HFF-Myc (cell line): ENCODE data around the gene TPSD1.

Experiments
- DNase-seq: peaks from one replicate; pipeline ENCODE4 v3.0.0-alpha.2; 2011; ENCODE audit warnings: low read depth; ENCODE audit errors: extremely low read depth
- H3K4me3 ChIP-seq: replicated peaks from 2 replicates; pipeline ENCODE4 v1.5.1; 2011; ENCODE audit warnings: low read depth, mild to moderate bottlenecking, control low read depth, low read length
- TF ChIP-seq, protein P1 (sequence below): IDR thresholded peaks from 2 replicates; pipeline ENCODE4 v1.5.1; 2012; ENCODE audit warnings: mild to moderate bottlenecking, low read depth, low read length, control low read depth; ENCODE audit errors: missing control alignments

The TPSD1 gene

DNA sequence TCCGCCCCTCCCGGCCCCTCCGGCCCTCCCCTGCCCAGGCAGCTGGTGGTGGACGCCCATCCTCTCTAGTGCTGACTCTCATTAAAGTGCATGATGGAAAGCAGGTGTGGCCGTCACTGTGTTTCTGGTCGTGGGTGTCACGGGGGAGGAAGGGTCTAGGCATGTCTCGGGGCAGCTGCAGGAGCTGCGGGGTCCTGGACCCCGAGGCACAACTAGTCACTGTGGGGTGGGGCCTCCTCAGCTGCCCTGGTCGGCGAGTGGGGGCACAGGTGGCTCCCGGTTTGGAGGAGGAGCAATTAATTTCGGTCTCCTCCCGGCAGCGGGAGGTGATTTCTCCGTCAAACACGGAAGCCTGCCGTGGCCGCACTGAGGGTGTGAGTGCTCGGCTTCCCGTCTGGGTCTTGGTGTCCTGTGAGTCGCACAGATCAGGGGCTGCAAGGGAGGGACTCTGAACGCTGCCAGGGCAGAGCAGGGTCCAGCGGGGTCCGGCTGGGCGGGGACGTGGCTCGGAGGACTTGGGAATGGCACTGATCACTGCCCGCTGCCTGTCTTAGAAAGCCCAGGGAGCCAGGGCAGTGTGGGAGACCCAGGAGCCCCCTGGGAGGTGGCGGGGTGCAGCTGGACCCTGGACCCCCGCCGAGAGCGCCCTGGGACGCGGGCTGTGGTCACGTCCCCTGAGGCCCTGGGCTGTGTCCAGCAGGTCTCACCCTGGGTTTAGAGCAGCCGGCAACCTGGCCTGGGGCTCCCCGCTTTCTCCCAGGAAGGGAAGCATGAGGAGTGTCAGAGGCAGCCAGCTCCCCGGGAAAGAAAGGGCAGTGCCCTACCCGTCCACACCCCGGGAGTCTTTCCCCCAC is 3.3 kb downstream of the TPSD1 start:
- TF ChIP-seq, protein P1, sequence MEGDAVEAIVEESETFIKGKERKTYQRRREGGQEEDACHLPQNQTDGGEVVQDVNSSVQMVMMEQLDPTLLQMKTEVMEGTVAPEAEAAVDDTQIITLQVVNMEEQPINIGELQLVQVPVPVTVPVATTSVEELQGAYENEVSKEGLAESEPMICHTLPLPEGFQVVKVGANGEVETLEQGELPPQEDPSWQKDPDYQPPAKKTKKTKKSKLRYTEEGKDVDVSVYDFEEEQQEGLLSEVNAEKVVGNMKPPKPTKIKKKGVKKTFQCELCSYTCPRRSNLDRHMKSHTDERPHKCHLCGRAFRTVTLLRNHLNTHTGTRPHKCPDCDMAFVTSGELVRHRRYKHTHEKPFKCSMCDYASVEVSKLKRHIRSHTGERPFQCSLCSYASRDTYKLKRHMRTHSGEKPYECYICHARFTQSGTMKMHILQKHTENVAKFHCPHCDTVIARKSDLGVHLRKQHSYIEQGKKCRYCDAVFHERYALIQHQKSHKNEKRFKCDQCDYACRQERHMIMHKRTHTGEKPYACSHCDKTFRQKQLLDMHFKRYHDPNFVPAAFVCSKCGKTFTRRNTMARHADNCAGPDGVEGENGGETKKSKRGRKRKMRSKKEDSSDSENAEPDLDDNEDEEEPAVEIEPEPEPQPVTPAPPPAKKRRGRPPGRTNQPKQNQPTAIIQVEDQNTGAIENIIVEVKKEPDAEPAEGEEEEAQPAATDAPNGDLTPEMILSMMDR = no peak
- no peak for DNase-seq
- H3K4me3 ChIP-seq = no peak overlapping the region

DNA sequence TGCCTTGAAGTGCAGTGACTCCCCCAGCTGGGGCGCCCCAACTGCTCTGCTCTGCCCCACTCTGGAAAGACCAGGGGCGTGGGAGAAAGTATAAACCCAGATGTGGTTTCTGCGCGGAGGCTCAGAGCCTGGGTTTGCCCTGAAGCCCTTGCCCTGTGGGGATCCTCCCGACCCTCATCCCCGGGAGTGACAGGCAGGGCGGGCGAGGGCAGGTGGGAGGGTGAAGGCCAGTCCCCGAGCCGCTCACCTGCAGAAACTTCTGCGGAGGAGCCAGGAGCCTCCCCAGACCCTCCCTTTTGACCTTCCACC is 3.8 kb downstream of the TPSD1 start:
- TF ChIP-seq, protein P1 = no peak

DNA sequence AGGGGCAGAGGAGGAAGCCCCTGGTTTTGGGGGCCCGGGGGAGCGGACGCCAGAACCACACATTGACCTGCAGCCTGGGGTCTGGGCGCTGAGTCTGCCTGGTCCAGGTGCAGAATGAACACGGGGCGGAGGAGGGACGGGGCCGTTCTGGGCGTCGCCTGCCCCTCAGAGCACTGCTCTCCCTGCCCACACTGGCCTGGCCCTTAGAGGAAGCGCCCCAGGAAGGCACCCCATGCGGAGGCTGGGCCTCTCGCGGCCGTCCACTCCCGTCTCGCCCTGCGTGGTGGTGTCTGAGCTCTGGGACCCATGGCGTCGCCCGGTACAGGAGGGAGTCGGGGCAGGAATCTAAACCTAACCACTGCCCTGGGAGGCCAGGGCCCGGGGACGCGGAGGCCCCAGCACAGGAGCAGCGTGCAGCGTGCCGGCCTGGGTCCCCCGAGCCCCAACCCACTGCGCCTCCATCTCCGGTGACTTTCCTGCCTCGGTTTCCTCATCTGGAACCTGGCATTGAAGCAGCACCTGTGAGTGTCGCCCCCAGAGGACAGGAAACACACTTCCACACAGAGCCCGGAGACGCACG is 4.3 kb downstream of the TPSD1 start:
- H3K4me3 ChIP-seq = no peak overlapping the region
- TF ChIP-seq, protein P1 = no peak
- no peak for DNase-seq

More for the DNA sequence above, 3.8 kb downstream of the TPSD1 start:
- DNase-seq = no peak
- no peak overlapping the region for H3K4me3 ChIP-seq

DNA sequence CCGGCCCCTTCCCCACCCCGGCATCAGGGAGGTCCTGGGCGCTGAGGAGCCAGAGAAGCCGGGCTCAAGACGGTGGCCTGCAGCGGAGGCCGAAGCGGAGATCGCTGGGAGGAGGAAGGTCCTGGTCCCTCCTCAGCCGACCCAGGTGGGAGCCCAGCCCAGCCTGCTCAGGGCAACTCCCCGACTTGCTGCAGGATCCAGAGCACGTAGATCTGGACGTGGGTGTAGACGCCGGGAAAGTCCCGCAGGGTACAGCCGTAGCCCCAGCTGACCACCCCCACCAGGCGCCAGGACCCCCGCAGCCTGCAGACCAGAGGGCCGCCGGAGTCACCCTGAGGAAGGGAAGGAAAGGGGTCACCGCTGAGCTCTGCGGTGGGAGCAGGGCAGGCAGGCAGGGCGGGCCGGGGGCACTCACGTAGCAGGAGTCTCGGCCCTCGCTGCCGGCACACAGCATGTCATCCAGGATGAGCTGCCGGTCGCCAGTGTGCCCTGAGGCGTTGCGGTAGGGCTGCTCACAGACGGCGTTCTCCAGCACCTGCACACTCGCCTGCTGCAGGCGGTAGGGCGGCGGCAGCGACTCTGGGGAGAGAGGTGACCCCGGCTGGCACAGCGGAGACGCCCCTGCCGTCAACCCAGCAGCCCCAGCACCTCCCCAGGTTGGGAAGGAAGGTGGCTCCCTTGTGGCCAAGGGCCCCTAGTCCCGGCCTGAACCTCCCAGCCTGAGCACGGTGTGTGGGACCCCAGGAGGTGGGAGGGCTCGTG is 5.4 kb downstream of the TPSD1 start:
- TF ChIP-seq, protein P1 = no peak
- no peak for DNase-seq
- no peak overlapping the region for H3K4me3 ChIP-seq

DNA sequence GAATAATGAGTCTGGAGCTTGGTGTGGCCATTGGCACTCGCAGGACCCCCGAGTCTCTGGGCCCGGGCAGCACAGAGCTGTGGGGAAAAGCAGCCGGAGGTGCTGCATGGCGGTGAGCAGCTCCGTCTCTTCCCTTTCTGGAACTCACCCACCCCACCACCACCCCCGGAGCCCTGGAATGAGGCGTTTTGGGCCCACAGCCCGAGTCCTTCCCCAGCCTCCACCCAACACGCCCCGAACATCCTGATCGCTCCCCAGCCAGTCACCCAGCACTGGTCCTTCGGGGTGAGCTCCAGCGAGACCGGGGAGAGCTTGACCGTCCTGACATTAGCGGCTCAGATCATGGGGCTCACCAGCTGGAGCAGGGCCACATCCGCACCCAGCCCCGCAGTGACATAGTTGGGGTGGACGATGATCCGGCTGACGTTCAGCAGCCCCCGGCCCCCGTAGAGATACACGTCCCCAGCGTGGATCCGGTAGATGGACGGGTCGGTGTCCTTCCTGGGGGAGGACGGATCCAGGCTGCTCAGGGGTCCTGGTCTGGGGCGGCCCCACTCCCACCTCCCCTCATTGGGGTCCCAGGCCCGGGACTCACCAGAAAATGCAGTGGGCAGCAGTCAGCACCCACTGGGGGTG is 6.5 kb downstream of the TPSD1 start:
- H3K4me3 ChIP-seq = no peak overlapping the region
- TF ChIP-seq, protein P1 = no peak
- no peak for DNase-seq

DNA sequence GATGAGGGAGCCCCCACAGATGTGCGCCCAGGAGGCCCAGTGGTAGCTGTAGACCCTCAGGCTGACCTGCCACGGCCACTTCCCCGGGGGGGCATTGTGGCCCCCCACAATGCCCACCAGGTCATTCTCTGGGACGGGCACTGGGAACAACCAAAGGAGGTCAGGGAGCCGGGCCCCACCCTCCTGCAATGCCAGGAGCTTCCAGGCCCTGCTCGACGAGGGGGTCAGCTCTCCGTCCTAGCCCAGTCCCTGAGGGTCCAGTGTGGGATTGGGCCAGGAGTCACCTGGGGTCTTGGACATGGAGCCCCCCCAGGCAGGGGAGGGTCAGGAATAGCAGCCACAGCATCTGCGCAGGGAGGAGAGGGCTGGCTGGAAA is 7.0 kb downstream of the TPSD1 start:
- H3K4me3 ChIP-seq = no peak overlapping the region
- TF ChIP-seq, protein P1 = no peak
- DNase-seq = no peak
